DOHH2 (cell line): Measurements from ENCODE around the gene GINS2.

Experiments used
- H3F3A ChIP-seq: fragments of 200-600 bp; sonication (generic), shearing (Covaris generic); 2 replicates; pipeline ENCODE4 v1.6.0; 2016; ENCODE audit warnings: antibody characterized with exemption, mild to moderate bottlenecking; ENCODE audit not compliant: control insufficient read depth, insufficient read depth
- H3K27ac ChIP-seq: fragments of 200-600 bp; sonication (generic); 2 replicates; pipeline ENCODE4 v1.5.1; 2014; ENCODE audit warnings: low read depth, mild to moderate bottlenecking, low read length, moderate library complexity
- H3K27me3 ChIP-seq: fragments of 200-600 bp; sonication (generic); 2 replicates; pipeline ENCODE4 v1.6.1; 2014; ENCODE audit warnings: mild to moderate bottlenecking, low read length, mixed read lengths; ENCODE audit not compliant: control insufficient read depth
- H3K36me3 ChIP-seq: fragments of 200-600 bp; sonication (generic); 2 replicates; pipeline ENCODE4 v1.6.1; 2014; ENCODE audit warnings: mild to moderate bottlenecking, low read length, moderate library complexity, mixed read lengths; ENCODE audit not compliant: control insufficient read depth
- H3K4me1 ChIP-seq: fragments of 200-600 bp; sonication (generic); 2 replicates; pipeline ENCODE4 v1.6.1; 2014; ENCODE audit warnings: mild to moderate bottlenecking, low read length, mixed read lengths; ENCODE audit not compliant: control insufficient read depth
- H3K4me2 ChIP-seq: fragments of 200-600 bp; sonication (generic); 2 replicates; pipeline ENCODE4 v1.6.0; 2014; ENCODE audit warnings: mild to moderate bottlenecking, low read length, moderate library complexity
- H3K4me3 ChIP-seq: fragments of 200-600 bp; sonication (generic); 2 replicates; pipeline ENCODE4 v1.5.1; 2014; ENCODE audit warnings: mild to moderate bottlenecking, low read length, mixed read lengths
- H3K79me2 ChIP-seq: fragments of 200-600 bp; sonication (generic); 2 replicates; pipeline ENCODE4 v1.6.1; 2014; ENCODE audit warnings: mild to moderate bottlenecking, low read length, mixed read lengths; ENCODE audit not compliant: control insufficient read depth
- H3K9me2 ChIP-seq: fragments of 200-600 bp; sonication (generic); replicated peaks from 2 replicates; pipeline ENCODE4 v1.6.1; 2014; ENCODE audit warnings: mild to moderate bottlenecking, low read length, mixed read lengths; ENCODE audit not compliant: control insufficient read depth
- H3K9me3 ChIP-seq: fragments of 200-600 bp; sonication (generic); 2 replicates; pipeline ENCODE4 v1.6.1; 2014; ENCODE audit warnings: antibody characterized with exemption, low read length, mixed read lengths; ENCODE audit not compliant: control insufficient read depth, insufficient read depth
- H4K20me1 ChIP-seq: fragments of 200-600 bp; sonication (generic); 2 replicates; pipeline ENCODE4 v1.6.0; 2014; ENCODE audit warnings: low read depth, mild to moderate bottlenecking, antibody characterized with exemption, low read length, moderate library complexity; ENCODE audit not compliant: control insufficient read depth, insufficient read depth
- CTCF ChIP-seq: fragments of 200-600 bp; sonication (generic); IDR thresholded peaks from one replicate; pipeline ENCODE4 v1.5.1; 2014; ENCODE audit warnings: antibody characterized with exemption, mild to moderate bottlenecking, low read depth, low read length; ENCODE audit not compliant: poor library complexity, severe bottlenecking
- EZH2phosphoT487 ChIP-seq: fragments of 200-600 bp; sonication (generic); IDR thresholded peaks from 2 replicates; pipeline ENCODE4 v1.6.1; 2017; ENCODE audit warnings: borderline replicate concordance, mild to moderate bottlenecking, antibody characterized with exemption, low read length, moderate library complexity, mixed read lengths

The GINS2 gene

GRCh38 chr16:85717393-85718152 lies 28.8 kb upstream of the GINS2 start:
- Histone ChIP-seq H3K9me3 (no peaks in the 10 kb centered on the region), H3K27me3 (peaks cover 26% of the 10 kb centered on the region), H3K4me2 (no peak overlapping the region), H3K36me3 (no peaks in the 10 kb centered on the region), H4K20me1 (peaks cover 10% of the 10 kb centered on the region; the same call in 1 of the 2 replicates), H3K27ac (no peak overlapping the region), H3F3A (peaks cover 4% of the 10 kb centered on the region; the same call in 1 of the 2 replicates), H3K79me2 (no peaks in the 10 kb centered on the region), H3K4me1 (peaks cover 18% of the 10 kb centered on the region), H3K4me3 (no peak overlapping the region), H3K9me2 (no peaks in the 10 kb centered on the region)
- TF ChIP-seq EZH2phosphoT487 (no peak), CTCF (peak; percentile 61)

GRCh38 chr16:85716680-85717038 lies 27.9 kb upstream of the GINS2 start:
- Histone ChIP-seq H3K9me3 (no peaks in the 10 kb centered on the region), H3K27ac (no peak overlapping the region), H3K36me3 (no peaks in the 10 kb centered on the region), H4K20me1 (peaks cover 10% of the 10 kb centered on the region; the same call in 1 of the 2 replicates), H3K27me3 (peaks cover 33% of the 10 kb centered on the region), H3K79me2 (no peaks in the 10 kb centered on the region), H3K4me3 (no peak overlapping the region), H3K4me1 (peaks cover 18% of the 10 kb centered on the region), H3K9me2 (no peaks in the 10 kb centered on the region), H3K4me2 (no peak overlapping the region), H3F3A (peaks cover 4% of the 10 kb centered on the region; the same call in 1 of the 2 replicates)
- no peak for TF ChIP-seq CTCF
- TF ChIP-seq EZH2phosphoT487 = no peak

- H3K27me3 ChIP-seq = peaks cover 33% of the 10 kb centered on the region
- no peak overlapping the region for H3K4me2 ChIP-seq
- no peaks in the 10 kb centered on the region for H3K9me3 ChIP-seq
- H4K20me1 ChIP-seq = peaks cover 10% of the 10 kb centered on the region; the same call in 1 of the 2 replicates
- H3K36me3 ChIP-seq = no peaks in the 10 kb centered on the region
- H3K4me3 ChIP-seq = no peak overlapping the region
- TF ChIP-seq CTCF (no peak), EZH2phosphoT487 (no peak)
- peaks cover 4% of the 10 kb centered on the region; the same call in 1 of the 2 replicates for H3F3A ChIP-seq
- peaks cover 18% of the 10 kb centered on the region for H3K4me1 ChIP-seq
- no peaks in the 10 kb centered on the region for H3K9me2 ChIP-seq
- H3K79me2 ChIP-seq = no peaks in the 10 kb centered on the region
- no peak overlapping the region for H3K27ac ChIP-seq
Measured at GRCh38 chr16:85716022-85716679, 27.4 kb upstream of the GINS2 start.
